Stimulated activated CD4-positive, alpha-beta T cell treated with anti-CD3 and anti-CD28 coated beads, TNF-alpha, amount 100 ng/mL, for 4 hours (primary cell): Measurements from ENCODE around the gene CCN6.
A peak's percentile ranks its signal among the peaks of the same experiment; 100 is the strongest.

ENCODE experiments used
- DNase-seq, 3 experiments: peaks; one replicate each; pipeline ENCODE4 v3.0.0-alpha.2; 2020; ENCODE audit warnings: low read depth in 3 of 3

The CCN6 gene

DNA sequence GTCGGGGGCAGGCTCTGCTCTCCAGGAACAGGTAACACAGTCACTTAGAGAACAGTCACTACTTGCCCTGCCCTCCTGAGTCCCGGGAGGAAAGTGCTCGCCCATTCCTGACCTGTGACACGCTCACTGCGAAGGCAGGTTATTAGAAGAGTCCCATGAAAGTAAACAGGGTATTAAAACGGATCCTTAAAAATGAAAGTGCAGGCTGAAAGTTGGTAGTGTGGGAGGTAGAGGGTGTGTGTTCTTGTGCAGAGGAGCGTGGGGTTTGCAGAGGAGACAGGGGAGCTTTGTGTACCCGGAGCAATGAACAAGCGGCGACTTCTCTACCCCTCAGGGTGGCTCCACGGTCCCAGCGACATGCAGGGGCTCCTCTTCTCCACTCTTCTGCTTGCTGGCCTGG, at the start of gene CCN6:
CCN6 (plus strand) TSS at position 104 of the 400 bp plus-strand sequence; CDS start at position 358, 254 bp downstream.
- no peak for DNase-seq

- DNase-seq = no peak
These were observed 49.5 kb upstream of the CCN6 start for GRCh38 chr6:112004201-112005012.

GRCh38 chr6:112005013-112005371, 48.9 kb upstream of the CCN6 start:
- no peak for DNase-seq

GRCh38 chr6:112007254-112007653, 46.6 kb upstream of the CCN6 start:
- DNase-seq = no peak

GRCh38 chr6:112007805-112008204, 46.1 kb upstream of the CCN6 start:
- DNase-seq = no peak

DNA sequence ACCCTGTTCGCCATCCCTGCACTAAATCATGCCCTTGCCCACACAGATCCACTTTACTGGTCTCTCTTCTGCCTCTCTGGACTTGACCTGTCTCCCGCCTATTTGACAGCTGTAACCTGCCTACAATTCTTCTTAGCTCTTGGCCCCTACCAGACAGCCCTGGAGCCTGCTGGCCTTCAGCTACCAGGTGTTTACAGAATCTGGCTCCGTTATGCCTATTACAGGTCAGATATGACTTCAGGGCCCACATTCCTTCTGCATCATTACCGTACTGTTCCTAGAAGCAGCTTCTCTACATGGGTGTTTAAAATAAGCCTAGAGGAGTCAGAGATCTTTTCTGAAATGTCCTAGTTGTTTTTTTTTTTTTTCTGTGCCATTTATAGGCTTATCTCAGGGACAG, 45.4 kb upstream of the CCN6 start:
- DNase-seq = no peak

DNA sequence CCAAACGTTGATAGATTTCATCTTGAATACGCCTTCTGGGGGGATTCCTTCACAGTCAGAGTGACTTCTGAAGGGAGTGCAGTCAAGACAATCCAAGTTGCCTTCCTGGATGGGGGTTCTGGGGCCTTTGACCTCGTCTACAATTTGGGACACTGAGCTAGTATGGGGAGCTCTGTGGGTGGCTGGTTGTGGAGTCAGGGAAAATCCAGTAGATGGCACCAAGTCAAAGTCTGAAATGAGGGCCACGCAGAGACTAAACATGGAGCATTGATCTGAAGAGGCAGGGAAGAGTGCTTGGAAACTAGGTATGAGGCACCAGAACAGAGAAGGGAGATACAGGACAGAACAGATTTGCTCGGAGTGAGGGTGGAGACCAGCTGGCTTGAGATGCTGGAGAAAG, 43.6 kb upstream of the CCN6 start:
- no peak for DNase-seq

DNA sequence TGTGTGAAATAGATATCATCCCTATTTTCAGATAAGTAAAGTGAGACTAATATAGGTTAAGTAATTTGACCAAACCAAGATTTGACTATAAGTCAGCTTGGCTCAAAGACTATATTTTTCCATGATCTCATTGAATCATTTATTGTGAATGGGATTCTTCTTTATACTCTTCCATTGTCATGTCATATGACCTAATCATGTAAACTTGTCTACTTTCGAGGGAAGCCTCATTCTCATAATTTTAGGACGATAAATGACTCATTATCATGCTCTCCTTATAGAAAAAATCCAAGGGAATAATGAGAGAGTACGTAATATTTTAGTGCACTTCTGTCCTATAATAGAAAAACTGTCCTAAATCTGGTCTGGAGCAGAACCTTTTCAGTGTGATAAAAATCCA, 40.9 kb upstream of the CCN6 start:
- DNase-seq = no peak

GRCh38 chr6:112014483-112014882, 39.4 kb upstream of the CCN6 start:
- DNase-seq = no peak

GRCh38 chr6:112015725-112016124, 38.2 kb upstream of the CCN6 start:
- DNase-seq = no peak

- peak in 1 of 3 experiments; percentile 27 for DNase-seq
These were observed 37.6 kb upstream of the CCN6 start for GRCh38 chr6:112016320-112016719.

- no peak for DNase-seq
These were observed 36.7 kb upstream of the CCN6 start for GRCh38 chr6:112017169-112017568.

DNA sequence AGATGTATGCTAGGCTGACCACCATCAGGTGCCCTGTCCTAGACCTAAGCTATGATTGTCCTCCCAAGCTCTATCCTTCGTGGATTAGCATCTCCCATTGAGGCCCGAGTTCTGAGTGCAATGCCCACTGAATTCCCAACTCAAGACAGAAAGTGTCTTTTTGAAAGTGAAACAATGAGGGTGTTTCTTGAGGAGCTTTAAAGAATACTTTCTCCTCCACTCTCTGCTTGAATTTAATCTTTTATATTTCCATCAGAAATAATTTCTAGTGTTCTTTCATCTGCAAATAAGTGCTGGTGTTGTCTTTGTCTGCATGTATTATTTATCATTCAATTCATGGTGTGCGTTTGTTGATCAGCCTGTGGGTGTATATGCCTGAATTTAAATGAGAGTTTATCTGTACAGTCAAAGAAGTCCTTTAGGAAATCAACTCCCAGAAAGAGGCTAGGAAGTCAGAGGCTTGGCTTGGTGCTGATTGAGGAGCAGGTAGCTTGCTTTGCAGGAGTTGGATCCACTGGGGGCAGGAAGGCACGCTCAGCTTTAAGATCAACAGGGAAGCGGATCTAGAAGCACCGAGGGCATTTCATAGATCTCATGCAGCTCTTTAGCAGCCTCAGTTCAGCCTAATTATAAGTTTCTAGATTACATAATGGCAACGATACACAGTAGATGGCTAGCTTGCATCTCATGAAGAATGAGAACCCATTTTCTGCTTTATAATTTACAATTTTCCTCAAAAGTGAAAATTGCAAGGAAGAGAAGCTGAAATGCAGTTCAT, 36.0 kb upstream of the CCN6 start:
- DNase-seq = no peak

- no peak for DNase-seq
These were observed 35.1 kb upstream of the CCN6 start for GRCh38 chr6:112018619-112019416.

DNA sequence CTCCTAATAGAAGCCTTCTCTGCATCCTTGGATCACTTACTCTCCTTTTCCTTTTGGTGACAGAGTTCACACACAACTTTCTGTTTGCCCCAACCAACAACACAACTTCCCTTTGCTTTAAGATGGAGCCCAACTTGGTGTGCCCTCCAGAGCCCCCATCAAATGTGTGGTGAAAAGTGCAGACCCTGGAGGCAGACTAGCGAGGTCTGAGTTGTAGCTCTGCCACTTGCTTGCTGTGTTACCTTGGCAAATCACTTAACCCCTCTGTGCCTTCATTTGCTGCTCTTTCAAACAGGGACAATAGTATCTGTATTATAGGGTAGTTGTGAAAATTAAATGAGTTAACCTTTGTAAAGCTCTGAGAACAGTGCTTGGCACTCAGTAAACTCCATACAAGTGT, 34.3 kb upstream of the CCN6 start:
- DNase-seq = no peak

DNA sequence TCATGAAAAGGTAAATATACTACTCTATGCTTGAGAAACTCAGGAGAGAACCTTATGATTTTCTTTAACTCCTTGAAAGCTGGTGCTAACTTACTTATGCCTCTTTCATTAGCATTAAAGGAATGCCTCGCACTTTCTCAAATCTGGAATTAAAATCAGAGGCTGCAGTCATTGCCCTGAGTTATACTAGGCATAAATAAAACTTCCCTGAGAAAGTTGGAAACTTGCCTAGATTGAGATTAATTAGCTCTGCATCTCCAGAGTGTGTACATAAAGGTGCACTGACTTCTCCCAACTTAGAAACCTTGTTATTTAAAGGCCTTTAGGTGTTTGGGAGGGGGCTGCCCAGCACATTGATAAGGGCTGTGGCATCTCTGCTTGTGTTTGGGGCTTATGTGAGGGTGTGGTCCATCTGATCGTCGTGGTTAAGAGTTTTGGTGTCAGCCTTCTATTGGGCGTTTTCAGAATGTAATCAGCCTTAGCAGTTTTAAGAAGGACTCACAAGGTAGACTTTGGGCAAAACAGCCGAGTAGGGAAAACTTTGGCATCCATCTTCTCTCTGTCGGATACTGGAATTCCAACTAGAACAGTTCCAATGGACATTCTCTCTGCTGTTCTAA, 32.1 kb upstream of the CCN6 start:
- no peak for DNase-seq

- no peak for DNase-seq
These were observed 31.2 kb upstream of the CCN6 start for GRCh38 chr6:112022749-112023148.

GRCh38 chr6:112024464-112024863, 29.4 kb upstream of the CCN6 start:
- DNase-seq = no peak

DNA sequence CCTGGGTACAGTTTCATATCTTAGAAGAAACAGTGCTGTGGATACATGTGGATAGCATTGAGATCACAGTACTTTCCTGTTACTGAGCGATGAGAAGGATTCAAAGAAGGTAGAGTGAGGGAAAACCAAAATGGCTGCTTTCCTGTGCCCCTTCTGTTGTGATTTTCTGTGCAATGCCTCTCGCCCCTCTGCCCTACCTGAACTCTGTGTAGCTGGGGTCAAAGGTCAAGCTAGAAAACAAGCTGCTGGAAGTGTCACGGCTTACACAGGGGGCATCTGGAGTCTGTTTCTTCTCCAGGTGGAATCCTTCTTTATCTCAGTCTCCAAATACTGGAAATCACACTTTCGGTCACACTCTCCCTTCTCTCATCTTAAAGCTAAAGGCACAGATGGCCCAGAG, 27.0 kb upstream of the CCN6 start:
- DNase-seq = no peak

DNA sequence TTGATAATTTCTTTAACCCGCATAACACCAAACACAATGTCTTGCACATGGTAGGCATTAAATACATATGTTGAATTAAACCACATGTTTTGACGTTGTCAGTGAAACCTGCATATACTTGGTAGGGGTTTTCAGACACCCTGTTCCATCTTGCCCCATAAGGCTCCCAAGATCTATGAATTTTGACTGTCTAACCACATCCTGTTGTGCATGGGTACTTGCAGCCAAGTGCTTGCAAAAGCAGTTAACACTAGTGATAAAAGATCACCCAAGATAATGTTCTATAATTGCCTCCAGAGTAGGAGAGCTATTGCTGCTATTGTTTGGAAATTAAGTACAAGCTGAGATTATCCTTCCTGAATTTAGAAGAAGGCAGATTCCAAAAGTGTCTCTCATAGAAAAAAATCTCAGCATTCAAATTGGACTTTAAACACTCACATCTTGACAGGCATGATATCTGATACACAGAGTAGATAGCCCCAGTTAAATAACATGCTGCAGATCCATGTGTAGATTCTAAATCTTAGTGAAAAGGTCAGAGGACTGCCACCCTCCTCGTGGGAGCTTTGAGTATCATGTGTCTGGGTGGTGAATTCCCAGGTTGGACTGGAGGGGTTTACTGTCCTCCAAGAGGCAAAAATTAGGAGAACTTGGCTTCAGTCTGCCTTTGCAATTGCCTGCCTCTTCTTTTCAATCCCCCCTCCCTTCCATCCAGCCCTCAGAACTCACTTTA, 25.8 kb upstream of the CCN6 start:
- DNase-seq = no peak
